Type B pancreatic cell (in vitro differentiated cells): Measurements from ENCODE around the gene PHF13. TPM values are rescaled to one million over a fixed set of nuclear protein-coding genes. Genes with fewer than 3 reads are reported as not detected.

Experiments
- DNase-seq: peaks from one replicate; pipeline ENCODE4 v3.0.0; 2021; ENCODE audit warnings: mixed read lengths; ENCODE audit not compliant: unreplicated experiment; ENCODE audit errors: extremely low spot score
- H3K27ac Mint-ChIP-seq: 2 replicates; pipeline ENCODE4 v1.8.0; 2021; ENCODE audit warnings: mild to moderate bottlenecking, mixed read lengths
- H3K27me3 Mint-ChIP-seq: 2 replicates; pipeline ENCODE4 v1.8.0; 2021; ENCODE audit warnings: mixed read lengths
- H3K36me3 Mint-ChIP-seq: 2 replicates; pipeline ENCODE4 v1.8.0; 2021; ENCODE audit warnings: mixed read lengths
- H3K4me1 Mint-ChIP-seq: one replicate; pipeline ENCODE4 v1.8.0; 2021; ENCODE audit warnings: mixed read lengths; ENCODE audit not compliant: unreplicated experiment
- H3K4me3 Mint-ChIP-seq: 2 replicates; pipeline ENCODE4 v1.8.0; 2021; ENCODE audit warnings: mild to moderate bottlenecking, mixed read lengths
- H3K9me3 Mint-ChIP-seq: 2 replicates; pipeline ENCODE4 v1.8.0; 2021; ENCODE audit warnings: mixed read lengths
- total RNA-seq: library from RNA; stranded (reverse); gene quantifications from 2 replicates; pipeline ENCODE4 v1.2.1, GENCODE V29; 2021; ENCODE audit warnings: low replicate concordance
- TF ChIP-seq, protein P1 (sequence below): fragments of 200-600 bp; sonication (generic); conservative IDR thresholded peaks from 2 replicates; pipeline ENCODE4 v1.5.0; 2021; ENCODE audit warnings: antibody characterized with exemption, mild to moderate bottlenecking

Gene PHF13
- total RNA-seq, 1 donor from 2014 or later, result 21.2 TPM

- Mint-ChIP-seq H3K9me3 (no peaks in the 10 kb centered on the region), H3K27me3 (no peaks in the 10 kb centered on the region), H3K36me3 (peaks cover 15% of the 10 kb centered on the region), H3K4me1 (no peaks in the 10 kb centered on the region), H3K27ac (no peak overlapping the region), H3K4me3 (no peak overlapping the region)
- no peak for DNase-seq
- TF ChIP-seq, protein P1, sequence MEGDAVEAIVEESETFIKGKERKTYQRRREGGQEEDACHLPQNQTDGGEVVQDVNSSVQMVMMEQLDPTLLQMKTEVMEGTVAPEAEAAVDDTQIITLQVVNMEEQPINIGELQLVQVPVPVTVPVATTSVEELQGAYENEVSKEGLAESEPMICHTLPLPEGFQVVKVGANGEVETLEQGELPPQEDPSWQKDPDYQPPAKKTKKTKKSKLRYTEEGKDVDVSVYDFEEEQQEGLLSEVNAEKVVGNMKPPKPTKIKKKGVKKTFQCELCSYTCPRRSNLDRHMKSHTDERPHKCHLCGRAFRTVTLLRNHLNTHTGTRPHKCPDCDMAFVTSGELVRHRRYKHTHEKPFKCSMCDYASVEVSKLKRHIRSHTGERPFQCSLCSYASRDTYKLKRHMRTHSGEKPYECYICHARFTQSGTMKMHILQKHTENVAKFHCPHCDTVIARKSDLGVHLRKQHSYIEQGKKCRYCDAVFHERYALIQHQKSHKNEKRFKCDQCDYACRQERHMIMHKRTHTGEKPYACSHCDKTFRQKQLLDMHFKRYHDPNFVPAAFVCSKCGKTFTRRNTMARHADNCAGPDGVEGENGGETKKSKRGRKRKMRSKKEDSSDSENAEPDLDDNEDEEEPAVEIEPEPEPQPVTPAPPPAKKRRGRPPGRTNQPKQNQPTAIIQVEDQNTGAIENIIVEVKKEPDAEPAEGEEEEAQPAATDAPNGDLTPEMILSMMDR, result no peak
These were observed 55.0 kb downstream of the PHF13 start for GRCh38 chr1:6668503-6668902.

- TF ChIP-seq, protein P1, result no peak
- Mint-ChIP-seq H3K27me3 (no peaks in the 10 kb centered on the region), H3K9me3 (no peaks in the 10 kb centered on the region), H3K4me3 (no peak overlapping the region), H3K4me1 (no peaks in the 10 kb centered on the region), H3K36me3 (peaks cover 19% of the 10 kb centered on the region), H3K27ac (no peak overlapping the region)
- no peak for DNase-seq
These were observed 59.0 kb downstream of the PHF13 start for GRCh38 chr1:6672558-6672957.

Other genes with a start within 250 kb of the PHF13 start
- 31.8 and 40.0 TPM in 2 replicates for gene ACOT7, start 220.0 kb upstream of the PHF13 start, total RNA-seq
- gene HES2, start 193.8 kb upstream of the PHF13 start, total RNA-seq, result 5.9 and 22.1 TPM in 2 replicates
- 13.8 and 15.6 TPM in 2 replicates for gene ESPN, start 189.0 kb upstream of the PHF13 start, total RNA-seq
- 27.0 and 29.4 TPM in 2 replicates for gene TNFRSF25, start 147.6 kb upstream of the PHF13 start, total RNA-seq
- gene PLEKHG5, start 122.1 kb upstream of the PHF13 start, total RNA-seq, result 28.5 and 30.6 TPM in 2 replicates
- gene NOL9, start 59.2 kb upstream of the PHF13 start, total RNA-seq, result 32.9 and 43.0 TPM in 2 replicates
- not detected in 2 replicates for gene TAS1R1, start 58.4 kb upstream of the PHF13 start, total RNA-seq
- gene ZBTB48, start 33.7 kb upstream of the PHF13 start, total RNA-seq, result 30.7 and 44.2 TPM in 2 replicates
- 13.6 and 15.1 TPM in 2 replicates for gene KLHL21, start 10.9 kb upstream of the PHF13 start, total RNA-seq
- gene THAP3, start 11.1 kb downstream of the PHF13 start, total RNA-seq, result 18.4 and 21.6 TPM in 2 replicates
- 65.2 and 70.3 TPM in 2 replicates for gene DNAJC11, start 88.1 kb downstream of the PHF13 start, total RNA-seq
- gene CAMTA1, start 171.7 kb downstream of the PHF13 start, total RNA-seq, result 76.3 and 82.5 TPM in 2 replicates